ENCODE data around the gene SLC6A18.

The SLC6A18 gene, protein sequence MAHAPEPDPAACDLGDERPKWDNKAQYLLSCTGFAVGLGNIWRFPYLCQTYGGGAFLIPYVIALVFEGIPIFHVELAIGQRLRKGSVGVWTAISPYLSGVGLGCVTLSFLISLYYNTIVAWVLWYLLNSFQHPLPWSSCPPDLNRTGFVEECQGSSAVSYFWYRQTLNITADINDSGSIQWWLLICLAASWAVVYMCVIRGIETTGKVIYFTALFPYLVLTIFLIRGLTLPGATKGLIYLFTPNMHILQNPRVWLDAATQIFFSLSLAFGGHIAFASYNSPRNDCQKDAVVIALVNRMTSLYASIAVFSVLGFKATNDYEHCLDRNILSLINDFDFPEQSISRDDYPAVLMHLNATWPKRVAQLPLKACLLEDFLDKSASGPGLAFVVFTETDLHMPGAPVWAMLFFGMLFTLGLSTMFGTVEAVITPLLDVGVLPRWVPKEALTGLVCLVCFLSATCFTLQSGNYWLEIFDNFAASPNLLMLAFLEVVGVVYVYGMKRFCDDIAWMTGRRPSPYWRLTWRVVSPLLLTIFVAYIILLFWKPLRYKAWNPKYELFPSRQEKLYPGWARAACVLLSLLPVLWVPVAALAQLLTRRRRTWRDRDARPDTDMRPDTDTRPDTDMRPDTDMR

DNA sequence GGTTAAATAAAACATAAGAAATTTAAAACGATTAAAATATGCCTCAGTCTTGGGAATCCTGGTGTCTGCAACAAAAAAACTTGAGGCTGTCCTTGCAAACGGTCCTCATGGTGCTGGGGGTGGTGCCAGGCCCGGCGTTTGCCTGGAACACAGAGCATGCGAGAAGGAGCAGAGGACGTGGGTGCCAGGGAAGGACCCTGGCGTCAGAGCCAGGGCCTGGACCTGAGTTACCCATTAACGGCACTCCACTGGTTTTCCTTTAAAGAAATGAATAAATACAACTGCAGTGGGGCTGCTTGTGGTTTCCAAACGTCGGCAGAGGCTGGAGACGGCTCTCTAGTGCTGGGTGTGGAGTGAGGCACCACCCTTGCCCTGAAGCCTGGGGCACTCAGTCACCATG lies at the start of gene SLC6A18:
Gene SLC6A18, plus strand, starts transcription at position 301 of the 400 bp plus-strand sequence. Its CDS starts 97 bp downstream, at position 398.
- no peak for DNase-seq

DNA sequence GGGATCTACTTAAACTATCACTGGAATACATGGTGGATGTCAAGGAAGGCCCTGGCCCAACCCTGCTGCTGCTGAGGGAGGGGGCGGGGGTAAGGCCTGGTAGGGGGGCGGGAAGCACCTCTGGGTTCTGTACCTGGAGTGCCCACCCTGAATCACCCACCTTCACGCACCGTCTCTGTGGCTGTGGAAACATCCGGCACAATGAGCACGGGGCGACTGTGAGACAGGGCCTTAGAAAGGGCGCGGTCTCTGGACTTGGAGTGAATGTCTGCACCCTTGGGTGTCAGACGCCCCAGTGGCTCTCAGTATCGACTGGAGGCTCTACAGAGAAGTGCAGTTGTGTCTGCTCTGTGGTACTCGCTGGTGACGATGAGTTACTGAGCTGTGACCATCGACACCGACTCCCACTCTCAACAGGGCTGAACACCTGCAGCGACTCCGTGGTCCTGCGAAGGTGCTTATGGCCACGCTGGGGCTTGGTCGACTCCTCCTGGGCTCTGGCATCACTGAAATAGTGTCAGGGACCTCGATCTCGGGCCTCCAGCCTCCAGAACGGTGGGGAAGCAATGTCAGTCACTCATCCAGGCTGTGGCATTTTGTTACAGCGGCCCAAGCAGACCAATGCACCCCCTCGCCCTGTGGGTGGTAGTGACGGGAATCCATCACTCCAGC lies 49.2 kb upstream of the SLC6A18 start:
- no peak for DNase-seq

DNA sequence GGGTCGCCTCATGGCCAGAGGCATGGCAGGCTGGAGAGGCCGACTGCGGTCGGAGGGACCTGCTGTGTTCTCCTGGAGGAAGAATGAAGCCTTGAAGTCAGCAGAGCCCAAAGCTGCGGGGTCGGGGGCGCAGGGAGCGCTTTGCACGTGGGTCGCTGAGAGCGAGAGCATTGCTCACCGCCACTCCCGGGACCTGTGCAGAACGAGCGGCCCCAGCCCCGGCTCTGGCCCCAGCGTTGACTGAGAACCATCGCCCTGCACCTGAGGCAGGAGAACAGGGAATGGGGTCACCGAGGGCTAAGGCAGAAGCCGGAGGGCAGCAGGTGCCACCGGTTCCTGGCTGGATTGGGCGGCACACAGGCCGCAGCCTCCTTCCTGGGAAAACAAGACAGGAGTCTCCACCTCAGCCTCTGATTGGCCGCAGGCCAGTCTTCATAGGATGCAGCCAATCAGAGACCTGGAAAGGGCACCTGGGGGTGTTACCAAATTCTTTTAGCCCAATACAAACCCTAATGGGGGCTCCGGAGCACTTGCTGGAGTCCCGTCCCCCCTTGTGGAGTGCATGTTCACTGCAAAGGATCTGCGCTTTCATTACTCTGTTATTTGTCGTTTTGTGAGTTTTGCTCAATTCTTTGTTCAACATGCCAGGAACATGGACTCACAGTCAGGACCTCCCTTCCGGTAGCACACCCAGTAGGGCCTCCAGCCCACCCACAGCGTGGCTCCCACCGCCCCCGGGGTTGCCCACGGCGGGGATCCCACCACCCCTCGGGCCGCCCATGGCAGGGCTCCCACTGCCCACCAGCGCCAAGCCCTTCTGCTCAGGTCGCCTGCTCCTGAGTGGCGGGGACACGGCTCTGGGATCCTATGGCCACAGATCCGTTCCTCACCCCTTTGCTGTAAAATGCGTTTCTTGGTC lies 48.4 kb upstream of the SLC6A18 start:
- DNase-seq: peak in 1 of 2 experiments; percentile 48

DNA sequence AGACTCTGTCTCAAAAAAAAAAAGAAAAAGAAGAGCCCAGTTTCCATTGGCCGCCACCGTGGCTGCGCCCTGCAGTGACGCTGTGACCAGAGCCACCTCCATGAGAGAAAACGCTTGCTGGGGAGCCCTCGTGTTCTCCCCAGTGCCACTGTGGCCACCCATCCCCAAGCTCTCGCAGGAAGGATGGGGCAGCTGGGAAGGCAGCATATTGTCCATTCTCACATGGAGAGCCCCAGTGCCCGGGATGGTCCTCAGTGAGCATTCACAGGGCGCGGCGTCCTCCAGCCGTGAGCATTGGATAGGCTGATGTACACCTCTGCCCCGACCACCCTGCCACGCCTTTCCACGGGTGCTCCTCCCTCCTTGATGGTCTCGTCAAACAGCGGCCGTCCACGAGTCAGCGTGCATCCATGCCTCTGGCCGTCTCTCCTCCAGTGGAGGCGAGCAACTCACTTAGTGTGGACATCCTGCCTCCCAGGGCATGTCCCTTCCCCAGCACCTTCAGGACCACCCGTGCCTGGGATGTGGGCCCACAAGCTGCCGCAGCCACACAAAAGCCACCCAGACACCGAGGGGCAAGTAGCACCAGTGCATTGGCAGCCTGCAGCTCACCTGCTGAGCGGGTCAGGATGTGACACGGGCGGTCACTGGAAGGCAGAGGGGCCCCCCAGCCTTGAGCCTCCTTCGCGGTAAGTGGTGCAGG lies 47.2 kb upstream of the SLC6A18 start:
- DNase-seq: no peak

DNA sequence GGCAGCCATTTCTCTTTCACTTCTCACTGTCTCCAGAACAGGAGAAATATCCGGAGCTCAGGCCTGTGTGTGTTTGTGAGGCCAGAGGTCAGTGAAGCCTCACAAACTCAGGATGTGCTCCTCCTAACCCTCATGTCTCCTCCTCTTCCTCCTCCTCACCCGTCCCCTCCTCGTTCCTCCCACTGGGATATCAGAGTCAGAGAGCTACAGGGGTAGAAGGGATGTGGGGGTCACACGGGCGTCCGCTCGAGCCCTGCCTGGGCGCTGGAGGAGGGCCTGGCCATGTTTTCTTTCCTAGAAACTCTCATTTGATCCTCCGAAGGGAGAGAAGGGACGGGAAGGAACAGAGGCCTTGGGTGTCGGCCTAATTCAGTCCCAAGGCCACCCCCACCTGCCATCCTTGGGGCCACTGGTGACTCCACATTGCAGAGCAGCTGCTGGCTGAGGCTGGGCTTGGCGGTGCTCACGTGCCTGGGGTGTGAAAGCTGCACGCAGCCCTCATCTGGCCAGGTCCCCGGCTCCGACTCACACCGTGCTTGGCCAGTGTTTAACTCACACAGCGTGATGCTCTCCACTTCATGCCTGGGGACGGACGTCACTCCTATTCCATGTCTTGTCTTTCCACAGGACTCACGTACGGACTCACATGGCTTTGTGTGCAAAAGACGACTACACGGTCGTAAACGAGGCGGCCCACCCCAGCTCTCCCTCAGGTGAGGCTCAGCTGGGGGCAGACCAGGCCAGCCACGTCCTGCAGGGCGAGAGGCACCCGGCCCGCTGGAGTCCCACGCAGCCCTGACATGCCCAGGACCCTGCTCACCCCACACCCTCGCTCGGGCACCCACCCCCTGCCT lies 46.4 kb upstream of the SLC6A18 start:
- no peak for DNase-seq

DNA sequence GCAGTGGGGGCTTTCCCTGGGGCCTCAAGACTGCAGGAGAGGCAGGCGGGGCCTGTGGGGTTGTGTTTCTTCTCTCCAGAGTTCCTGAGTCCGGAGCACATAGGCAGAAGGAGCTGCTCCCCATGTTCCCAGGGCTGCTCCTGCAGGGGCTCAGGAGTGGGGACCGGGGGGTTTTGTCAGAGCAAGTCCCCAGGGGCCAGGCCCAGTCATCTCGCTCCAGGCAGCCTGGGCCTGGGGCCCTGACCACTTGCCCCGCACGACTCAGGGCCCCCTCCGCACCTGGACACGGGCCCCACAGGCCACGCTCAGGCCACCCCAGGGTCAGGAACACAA lies 45.8 kb upstream of the SLC6A18 start:
- no peak for DNase-seq

DNA sequence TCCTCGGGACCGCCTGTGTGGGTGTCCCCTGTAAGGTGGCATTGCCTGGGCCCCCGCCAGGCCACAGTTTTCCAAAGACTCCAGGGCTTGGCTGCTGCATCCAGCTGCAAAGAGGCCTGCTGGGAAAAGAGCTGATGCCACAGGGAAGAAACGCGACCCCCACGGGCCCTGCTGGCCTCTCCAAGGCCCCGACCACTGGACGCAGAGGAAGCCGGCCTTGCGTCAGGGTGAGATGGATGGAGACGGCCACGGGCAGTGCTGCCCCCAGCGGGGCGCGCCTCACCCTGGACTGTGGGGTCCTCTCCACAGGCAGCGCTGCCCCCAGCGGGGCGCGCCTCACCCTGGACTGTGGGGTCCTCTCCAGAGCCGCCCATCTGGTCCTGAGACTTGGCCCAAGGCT lies 45.1 kb upstream of the SLC6A18 start:
- no peak for DNase-seq

DNA sequence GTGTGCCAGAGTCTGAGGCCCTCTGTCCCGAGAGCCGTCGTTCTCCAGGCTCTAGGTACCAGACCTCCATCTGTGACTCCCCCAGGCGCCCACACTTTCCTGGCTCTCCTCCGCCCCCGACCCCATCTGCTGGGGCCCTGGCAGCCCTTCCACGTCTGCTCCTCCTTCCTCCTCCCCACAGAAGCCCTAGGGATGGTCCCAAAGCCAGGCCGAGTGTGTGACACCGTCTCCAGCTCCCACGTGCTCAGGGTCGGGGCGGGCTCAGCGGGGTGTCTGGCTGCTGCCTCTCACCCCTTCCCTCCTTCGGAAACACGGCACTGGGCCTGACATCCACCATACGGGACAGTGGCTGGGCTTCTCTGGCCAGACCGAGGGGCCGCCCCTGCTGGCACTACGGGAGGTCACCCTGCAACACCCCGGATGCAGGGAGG lies 44.3 kb upstream of the SLC6A18 start:
- DNase-seq: no peak

DNA sequence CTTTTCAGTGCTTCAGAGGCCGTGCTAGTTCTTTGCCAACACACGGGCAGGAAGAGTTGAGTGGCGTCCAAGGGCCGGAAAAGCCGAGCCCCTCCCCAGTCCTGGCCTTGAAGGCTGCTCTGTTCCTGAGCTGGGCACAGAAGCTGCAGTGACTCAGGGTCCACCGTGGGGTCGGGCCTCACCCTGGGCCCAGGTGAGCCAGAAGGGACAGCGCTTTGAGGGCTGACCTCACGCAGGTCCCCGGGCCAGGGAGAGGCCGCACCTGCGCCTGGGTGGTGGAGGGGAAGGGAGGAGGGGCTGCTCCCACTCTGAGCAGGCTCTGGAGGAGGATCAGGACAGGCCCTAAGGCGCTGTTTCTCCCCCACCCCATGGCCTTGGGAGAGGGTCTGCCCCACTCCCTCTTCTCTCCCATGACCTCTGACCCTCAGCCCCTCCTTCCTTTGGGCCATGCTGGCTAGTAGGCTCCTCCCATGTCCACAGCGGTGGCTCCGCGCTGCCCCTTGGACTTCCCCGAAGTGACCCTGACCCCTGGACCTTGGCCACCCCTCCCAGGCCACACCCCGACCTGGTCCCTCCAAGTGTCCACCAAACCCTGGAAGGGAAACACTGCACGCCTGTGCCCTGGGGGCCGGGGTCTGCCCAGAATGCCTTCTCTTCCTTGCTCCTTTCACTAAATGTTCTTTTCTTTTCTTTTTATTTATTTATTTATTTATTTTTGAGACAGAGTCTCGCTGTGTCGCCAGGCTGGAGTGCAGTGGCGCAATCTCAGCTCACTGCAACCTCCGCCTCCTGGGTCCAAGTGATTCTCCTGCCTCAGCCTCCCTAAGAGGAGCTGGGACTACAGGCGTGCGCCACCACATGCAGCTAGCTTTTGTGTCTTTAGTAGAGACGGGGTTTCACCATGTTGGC lies 43.5 kb upstream of the SLC6A18 start:
- DNase-seq: no peak

DNA sequence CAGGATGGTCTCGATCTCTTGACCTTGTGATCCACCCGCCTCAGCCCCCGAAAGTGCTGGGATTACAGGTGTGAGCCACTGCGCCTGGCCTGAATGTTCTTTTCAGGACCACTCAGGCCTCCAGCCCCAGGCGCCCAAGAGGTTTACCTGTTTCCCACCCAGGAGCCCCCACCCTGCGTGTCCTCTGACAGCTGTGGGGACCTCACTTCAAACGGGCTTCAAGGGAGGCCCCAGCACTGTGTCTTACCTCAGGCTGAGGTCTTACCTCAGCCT lies 42.9 kb upstream of the SLC6A18 start:
- DNase-seq: no peak

DNA sequence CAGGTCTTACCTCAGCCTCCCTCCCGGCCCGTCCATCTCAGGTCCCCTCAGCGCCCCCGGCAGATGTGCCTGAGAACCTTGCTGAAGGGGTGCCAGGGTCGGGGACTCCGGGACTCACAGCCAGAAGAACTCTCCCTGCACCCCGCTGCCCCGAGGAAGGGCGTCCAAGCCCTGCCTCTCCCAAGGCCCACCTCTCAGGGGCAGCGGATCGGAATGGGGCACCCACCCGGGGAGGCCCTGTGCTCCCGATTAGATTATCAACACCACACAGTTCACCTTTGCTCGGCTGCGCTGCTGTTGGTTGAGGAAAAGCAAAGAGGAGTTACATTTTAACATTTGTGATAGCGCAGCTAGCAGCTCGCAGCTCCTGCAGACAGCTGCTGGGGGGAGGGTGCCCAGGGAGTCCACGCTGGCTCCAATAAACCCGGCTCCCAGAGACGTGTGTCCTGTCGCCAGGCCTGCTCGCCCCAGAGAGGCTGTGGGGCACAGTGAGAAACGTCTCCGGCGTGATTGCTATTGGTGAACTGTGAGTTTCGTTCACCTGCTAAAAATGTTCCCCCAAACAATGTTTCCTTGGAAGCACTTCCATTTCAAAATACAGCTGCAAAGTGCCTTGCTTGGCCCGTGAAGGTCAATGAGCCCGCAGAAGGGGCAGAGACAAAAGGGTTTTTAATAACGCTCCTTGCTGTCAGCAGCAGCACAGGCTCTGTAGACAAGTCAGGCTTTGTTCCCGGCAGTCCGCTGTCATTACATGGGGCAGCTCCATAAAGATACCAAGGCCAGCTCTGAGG lies 42.4 kb upstream of the SLC6A18 start:
- peak in 1 of 2 experiments; percentile 26 for DNase-seq

DNA sequence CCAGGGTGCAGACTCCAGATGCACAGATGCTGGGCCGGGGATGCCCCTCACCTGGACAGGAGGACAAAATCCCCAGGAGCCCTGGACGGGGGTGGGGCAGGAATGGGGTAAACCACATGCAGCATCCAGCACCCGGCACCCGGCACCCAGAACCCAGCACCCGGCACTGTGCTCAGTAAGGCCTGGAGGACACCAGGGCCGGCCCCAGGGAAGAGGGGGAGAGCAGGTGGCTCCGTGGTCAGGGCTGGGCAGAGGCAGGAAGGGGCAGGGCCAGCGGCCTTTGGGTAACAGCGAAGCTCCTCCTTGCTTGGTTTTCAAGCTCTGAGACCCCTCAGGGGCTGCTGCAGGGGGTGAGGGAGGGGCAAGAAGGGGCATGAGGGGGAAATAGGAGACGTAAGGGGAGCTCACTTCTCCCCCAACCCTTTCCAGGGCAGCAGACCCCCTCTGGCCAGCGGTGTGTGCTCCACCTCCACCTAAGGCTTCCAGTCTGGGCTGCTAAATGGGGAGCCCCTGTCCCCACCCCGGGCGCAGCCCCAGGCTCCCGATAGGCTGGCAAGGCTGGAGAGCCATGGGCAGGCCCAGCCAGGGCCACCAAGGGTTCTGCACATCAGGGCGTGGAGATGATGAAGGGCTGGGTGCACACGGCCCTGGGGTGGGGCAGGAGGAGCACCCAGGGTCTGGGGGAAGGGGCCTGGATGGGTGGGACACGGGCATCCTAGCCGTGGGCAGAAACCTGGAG lies 41.6 kb upstream of the SLC6A18 start:
- peak in 1 of 2 experiments; percentile 14 for DNase-seq

DNA sequence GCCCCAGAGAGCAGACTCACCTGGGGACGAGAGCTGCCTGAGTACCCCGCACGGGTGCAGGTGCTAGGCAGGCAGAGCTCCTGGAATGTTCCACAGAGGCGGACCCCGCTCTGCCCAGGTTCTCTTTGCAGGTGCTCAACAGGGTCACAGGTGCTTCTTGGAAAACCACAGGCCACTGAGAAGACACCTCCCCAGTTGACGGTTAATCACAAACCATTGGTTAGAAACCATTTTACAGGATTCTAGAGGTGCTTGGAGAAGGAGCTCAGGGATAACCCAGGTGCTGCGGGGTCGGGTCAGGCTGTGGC lies 41.1 kb upstream of the SLC6A18 start:
- no peak for DNase-seq

DNA sequence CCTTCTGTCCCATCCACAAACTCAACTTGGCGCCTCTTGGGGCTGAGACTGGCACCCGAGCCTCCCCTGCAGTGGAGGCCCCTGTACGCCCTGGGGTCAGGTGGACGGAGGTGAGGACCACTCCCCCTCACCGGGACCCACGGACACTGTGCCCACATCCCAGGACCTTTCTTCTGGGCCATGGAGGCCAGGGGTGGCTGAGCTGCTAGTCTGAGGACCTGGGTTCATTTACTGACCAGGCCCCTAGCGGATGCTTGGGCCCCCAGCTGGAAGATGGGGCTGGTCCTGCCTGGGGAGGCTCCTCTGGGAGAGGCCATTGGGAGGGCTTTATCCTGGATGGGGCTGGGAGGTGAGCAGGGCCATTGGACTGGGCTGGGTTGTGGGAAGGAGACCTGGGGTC lies 40.7 kb upstream of the SLC6A18 start:
- no peak for DNase-seq

DNA sequence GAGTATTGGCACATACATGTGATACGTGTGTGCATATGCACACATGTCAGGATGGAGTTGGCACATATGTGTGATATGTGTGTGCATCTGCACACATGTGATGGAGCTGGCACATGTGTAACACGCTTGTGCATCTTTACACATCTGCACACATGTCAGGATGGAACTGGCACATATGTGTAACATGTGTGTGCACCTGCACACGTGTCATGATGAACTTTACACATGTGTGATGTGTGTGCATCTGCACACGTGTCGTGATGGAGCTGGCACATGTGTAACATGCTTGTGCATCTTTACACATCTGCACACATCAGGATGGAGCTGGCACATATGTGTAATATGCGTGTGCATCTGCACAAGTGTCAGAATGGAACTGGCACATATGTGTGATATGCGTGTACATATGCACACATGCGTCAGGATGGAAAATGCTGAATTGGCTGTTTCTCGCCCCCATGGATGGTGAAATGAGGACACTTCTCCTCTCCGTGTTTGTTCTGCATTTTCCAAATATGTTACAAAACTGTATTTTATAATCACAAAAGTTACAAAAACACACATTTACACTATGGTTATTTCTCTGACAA lies 40.0 kb upstream of the SLC6A18 start:
- no peak for DNase-seq

DNA sequence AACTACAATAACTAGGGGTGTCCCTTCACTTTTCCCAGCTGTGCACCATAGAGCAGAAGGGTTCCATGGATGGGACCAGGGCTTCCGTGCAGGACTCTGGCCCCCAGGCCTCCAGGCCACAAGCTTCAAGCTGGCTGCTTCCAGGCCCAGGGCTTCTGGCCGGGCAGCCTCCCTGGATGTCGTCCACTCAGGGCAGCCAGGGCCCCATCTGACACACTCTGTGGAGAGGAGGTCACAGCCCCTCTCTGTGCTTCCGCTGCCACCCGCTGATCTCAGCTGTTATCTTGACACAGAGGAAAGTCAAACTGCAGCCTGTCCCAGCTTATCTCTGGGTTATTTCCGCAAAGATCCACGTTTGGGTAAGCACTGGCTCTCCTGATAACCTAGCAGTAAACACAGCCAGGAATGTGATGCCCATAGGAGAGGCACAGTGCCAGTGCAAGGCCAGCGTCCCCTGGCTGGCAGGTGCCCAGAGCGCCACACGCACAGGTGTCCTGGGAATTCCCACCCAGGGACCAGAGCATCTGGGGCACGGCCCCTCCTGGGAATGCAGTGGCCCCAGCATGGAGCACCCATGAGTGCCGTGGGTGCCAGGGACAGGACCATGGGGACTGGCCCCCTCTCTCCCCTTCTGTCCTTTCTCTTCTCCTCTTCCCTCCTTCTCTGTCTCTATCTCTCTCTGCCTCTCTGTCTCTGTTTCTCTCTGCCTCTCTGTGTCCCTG lies 39.4 kb upstream of the SLC6A18 start:
- no peak for DNase-seq

DNA sequence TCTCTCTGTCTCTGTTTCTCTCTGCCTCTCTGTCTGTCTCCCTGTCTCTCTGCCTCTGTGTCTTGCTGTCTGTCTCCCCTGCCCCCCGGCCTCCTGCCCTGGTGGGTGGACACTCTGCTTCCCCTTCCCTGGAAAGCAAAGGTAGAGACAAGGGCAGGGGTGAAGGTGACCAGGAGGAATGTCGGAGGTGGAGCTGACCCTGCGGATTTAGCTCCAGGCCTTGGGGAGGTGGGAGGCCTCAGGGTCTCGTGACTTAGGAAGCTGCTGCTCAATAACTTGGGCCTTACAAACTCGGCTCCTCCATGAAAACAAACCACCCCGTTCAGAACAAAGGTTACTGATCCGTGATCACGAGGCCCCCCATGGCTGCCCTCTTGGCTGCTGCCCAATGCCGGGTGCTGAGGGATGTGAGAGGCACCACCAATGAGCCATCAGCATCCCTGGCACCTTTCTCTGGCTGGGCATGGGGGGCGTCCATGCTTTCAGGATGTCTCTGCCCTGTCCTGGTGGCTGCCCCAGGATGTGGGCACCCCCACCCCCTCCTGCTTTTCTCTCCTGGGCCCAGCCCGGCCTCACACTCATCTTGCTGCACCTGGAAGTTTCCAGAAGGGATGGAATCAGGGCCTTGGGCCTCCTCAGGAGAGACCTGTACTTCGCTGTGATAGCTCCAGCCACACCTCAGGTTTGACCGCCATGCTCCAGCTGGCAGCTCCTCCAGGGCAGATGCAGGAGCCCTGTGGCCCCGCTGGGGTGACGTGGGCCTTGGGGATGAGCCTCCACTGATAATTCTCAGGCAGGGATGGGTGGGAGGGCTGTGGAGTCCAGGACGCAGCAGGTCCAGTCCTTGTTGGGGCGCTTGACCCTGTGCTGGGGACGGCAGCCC lies 38.6 kb upstream of the SLC6A18 start:
- DNase-seq: no peak

Data from SHP77 (cell line).